GM23248 (cell line): ENCODE data around the gene DIDO1. TPM values are rescaled to one million over a fixed set of nuclear protein-coding genes. Genes with fewer than 3 reads are reported as not detected.

Experiments
- DNase-seq: peaks from one replicate; pipeline ENCODE4 v3.0.0-alpha.2; 2015
- H2AFZ ChIP-seq: fragments of 200-600 bp; sonication (generic); 2 replicates; pipeline ENCODE4 v1.6.1; 2016; ENCODE audit warnings: antibody characterized with exemption
- H3F3A ChIP-seq: fragments of 200-600 bp; sonication (generic); 2 replicates; pipeline ENCODE4 v1.6.1; 2016; ENCODE audit warnings: mild to moderate bottlenecking, antibody characterized with exemption, mixed run types; ENCODE audit not compliant: insufficient read depth
- H3K27ac ChIP-seq: fragments of 200-600 bp; sonication (generic); 2 replicates; pipeline ENCODE4 v1.5.1; 2016; ENCODE audit warnings: mild to moderate bottlenecking
- H3K27me3 ChIP-seq: fragments of 200-600 bp; sonication (generic); replicated peaks from 2 replicates; pipeline ENCODE4 v1.6.1; 2016; ENCODE audit warnings: mild to moderate bottlenecking; ENCODE audit not compliant: insufficient read depth
- H3K36me3 ChIP-seq: fragments of 200-600 bp; sonication (generic); 2 replicates; pipeline ENCODE4 v1.6.1; 2016; ENCODE audit warnings: low read depth, mild to moderate bottlenecking
- H3K4me1 ChIP-seq: fragments of 200-600 bp; sonication (generic); 2 replicates; pipeline ENCODE4 v1.6.1; 2016; ENCODE audit warnings: mild to moderate bottlenecking; ENCODE audit not compliant: insufficient read depth
- H3K4me2 ChIP-seq: fragments of 200-600 bp; sonication (generic); one replicate; pipeline ENCODE4 v1.6.1; 2016; ENCODE audit warnings: mild to moderate bottlenecking; ENCODE audit not compliant: unreplicated experiment
- H3K4me3 ChIP-seq: fragments of 200-600 bp; sonication (generic); 2 replicates; pipeline ENCODE4 v1.5.1; 2016; ENCODE audit warnings: mild to moderate bottlenecking
- H3K79me2 ChIP-seq: fragments of 200-600 bp; sonication (generic); 2 replicates; pipeline ENCODE4 v1.6.1; 2016; ENCODE audit warnings: mild to moderate bottlenecking; ENCODE audit not compliant: insufficient read depth
- H3K9ac ChIP-seq: fragments of 200-600 bp; sonication (generic); 2 replicates; pipeline ENCODE4 v1.6.1; 2016; ENCODE audit warnings: mild to moderate bottlenecking
- H3K9me2 ChIP-seq: fragments of 200-600 bp; sonication (generic); 2 replicates; pipeline ENCODE4 v1.6.1; 2016; ENCODE audit warnings: mixed run types, mild to moderate bottlenecking, moderate library complexity; ENCODE audit not compliant: insufficient read depth
- H3K9me3 ChIP-seq: fragments of 200-600 bp; sonication (generic); one replicate; pipeline ENCODE4 v1.6.1; 2017; ENCODE audit warnings: low read depth
- H4K20me1 ChIP-seq: fragments of 200-600 bp; sonication (generic); 2 replicates; pipeline ENCODE4 v1.6.0; 2016; ENCODE audit not compliant: insufficient read depth
- EZH2 ChIP-seq: fragments of 200-600 bp; sonication (generic); IDR thresholded peaks from 2 replicates; pipeline ENCODE4 v1.6.1; 2018; ENCODE audit warnings: antibody characterized with exemption, mild to moderate bottlenecking; ENCODE audit not compliant: insufficient read depth, poor library complexity, severe bottlenecking
- EZH2phosphoT487 ChIP-seq: fragments of 200-600 bp; sonication (generic); IDR thresholded peaks from 2 replicates; pipeline ENCODE4 v1.6.1; 2018; ENCODE audit warnings: antibody characterized with exemption, moderate library complexity, mild to moderate bottlenecking, low read depth; ENCODE audit not compliant: insufficient read depth
- WGBS, 2 experiments: methylation state at CpG; one replicate each; pipeline ENCODE4 v1.1.6; 2015 to 2017; ENCODE audit warnings: low lambda C conversion rate in 2 of 2, low coverage in 1 of 2; ENCODE audit errors: missing lambda C conversion rate in 2 of 2; 5-methylcytosine and 5-hydroxymethylcytosine counted together
- in situ Hi-C: fragments of 300-500 bp; cut with MboI; formaldehyde crosslinking; loops from 2 replicates; pipeline ENCODE4 v1.15.0; 2020
- polyA plus RNA-seq: library from polyadenylated mRNA; unstranded; fragments of >200 nt; fragmentation: Nextera tagmentation; extraction: Ambion mirVana; gene quantifications from 2 replicates; pipeline ENCODE4 v1.2.1, GENCODE V29; 2016
- total RNA-seq: library from RNA; depleted of rRNA; stranded (reverse); fragments of >200 nt; shearing (Covaris generic); gene quantifications from 2 replicates; pipeline ENCODE4 v1.2.3, GENCODE V29; 2014

The DIDO1 gene
- total and polyA plus RNA-seq, 2 experiments from 2014 or later = 16.2 to 37.1 TPM

DNA sequence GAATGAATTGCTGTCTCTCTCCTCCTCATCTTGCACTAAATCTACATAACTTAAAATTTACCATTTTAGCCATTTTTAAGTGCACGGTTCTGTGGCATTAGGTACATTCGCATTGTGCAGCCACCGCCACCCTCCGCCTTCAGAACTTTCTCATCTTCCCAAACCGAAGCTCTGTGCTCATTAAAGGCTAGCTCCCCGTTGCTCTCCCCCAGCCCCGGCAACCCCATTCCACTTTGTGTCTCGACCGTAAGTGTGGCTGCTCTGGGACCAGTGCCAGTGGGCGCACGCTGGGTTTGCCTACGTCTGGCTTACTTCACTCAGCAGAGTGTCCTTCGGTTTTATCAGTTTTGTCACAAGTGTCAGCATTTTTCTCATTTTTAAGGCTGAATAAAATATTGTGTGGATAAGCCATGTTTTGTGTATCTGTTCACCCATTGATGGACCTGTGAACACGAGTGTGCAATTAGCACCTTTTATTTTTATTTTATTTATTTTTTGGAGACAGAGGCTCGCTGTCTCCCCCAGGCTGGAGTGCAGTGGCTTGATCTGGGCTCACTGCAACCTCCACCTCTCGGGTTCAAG is 43.0 kb upstream of the DIDO1 start:
- H3K27me3 ChIP-seq = peaks cover 20% of the 10 kb centered on the region
- no peaks in the 10 kb centered on the region for H3K9me3 ChIP-seq
- H3K4me1 ChIP-seq = no peaks in the 10 kb centered on the region
- TF ChIP-seq EZH2 = no peak
- TF ChIP-seq EZH2phosphoT487 = no peak
- H3K9ac ChIP-seq = no peak overlapping the region
- no peaks in the 10 kb centered on the region for H3K9me2 ChIP-seq
- 23 to 24% methylated on average over 15 to 16 of the region's 16 CpGs for WGBS, 2 experiments
- no peaks in the 10 kb centered on the region for H3K36me3 ChIP-seq
- no peak for DNase-seq
- no peaks in the 10 kb centered on the region for H3F3A ChIP-seq
- no peaks in the 10 kb centered on the region for H3K79me2 ChIP-seq
- no peak overlapping the region for H2AFZ ChIP-seq
- no peak overlapping the region for H3K4me2 ChIP-seq
- H4K20me1 ChIP-seq = no peaks in the 10 kb centered on the region
- H3K27ac ChIP-seq = no peak overlapping the region
- no peak overlapping the region for H3K4me3 ChIP-seq
- in situ Hi-C loops = no loop called here

DNA sequence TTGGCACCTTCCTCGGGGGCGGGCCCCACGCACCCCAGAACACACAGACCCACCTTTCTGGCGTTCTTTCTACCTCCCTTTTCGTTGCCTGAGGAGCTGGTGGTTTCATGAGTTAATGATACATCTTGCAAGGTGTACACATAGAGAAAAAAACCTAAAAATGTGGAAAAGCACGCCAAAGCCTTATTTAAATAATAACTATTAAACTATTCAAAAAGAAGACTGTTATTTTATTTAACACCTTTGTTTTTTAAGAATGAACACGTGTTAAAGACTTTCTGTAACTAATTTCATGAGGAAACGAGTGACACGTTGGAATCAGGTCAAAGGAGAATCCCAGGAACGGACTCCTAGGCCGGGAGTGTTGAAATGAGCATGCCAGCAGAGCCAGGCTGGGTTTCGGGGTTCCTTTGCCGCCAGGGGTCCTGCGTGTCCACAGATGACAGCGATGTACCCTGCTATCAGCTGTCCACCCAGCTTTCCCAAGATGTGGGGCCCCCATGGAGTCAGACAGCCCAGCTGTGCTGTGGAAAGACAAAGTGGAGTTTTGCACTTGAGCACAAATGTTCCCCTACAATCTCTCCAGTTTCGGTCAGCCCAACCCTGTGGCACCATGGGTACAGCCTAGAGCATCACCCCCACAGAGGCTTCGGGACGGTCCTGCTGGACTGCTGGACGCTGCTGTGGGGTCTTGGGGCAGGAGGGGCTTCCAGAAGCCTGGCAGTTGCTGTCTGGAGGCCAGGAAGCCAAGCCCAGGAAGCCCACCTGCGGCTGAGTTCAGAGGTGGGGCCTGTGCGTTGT is 42.3 kb upstream of the DIDO1 start:
- H3K27ac ChIP-seq = no peak overlapping the region
- in situ Hi-C loops = no loop called here
- no peak overlapping the region for H3K4me2 ChIP-seq
- no peak overlapping the region for H3K9ac ChIP-seq
- H3K9me2 ChIP-seq = no peaks in the 10 kb centered on the region
- no peaks in the 10 kb centered on the region for H3F3A ChIP-seq
- no peak overlapping the region for H3K4me3 ChIP-seq
- H3K4me1 ChIP-seq = no peaks in the 10 kb centered on the region
- H3K9me3 ChIP-seq = no peaks in the 10 kb centered on the region
- H3K79me2 ChIP-seq = no peaks in the 10 kb centered on the region
- no peak overlapping the region for H2AFZ ChIP-seq
- DNase-seq = no peak
- H3K36me3 ChIP-seq = no peaks in the 10 kb centered on the region
- H3K27me3 ChIP-seq = peaks cover 13% of the 10 kb centered on the region
- WGBS, 2 experiments = 30% methylated on average over 21 of the region's 21 CpGs
- no peaks in the 10 kb centered on the region for H4K20me1 ChIP-seq
- TF ChIP-seq EZH2 (no peak), EZH2phosphoT487 (no peak)

DNA sequence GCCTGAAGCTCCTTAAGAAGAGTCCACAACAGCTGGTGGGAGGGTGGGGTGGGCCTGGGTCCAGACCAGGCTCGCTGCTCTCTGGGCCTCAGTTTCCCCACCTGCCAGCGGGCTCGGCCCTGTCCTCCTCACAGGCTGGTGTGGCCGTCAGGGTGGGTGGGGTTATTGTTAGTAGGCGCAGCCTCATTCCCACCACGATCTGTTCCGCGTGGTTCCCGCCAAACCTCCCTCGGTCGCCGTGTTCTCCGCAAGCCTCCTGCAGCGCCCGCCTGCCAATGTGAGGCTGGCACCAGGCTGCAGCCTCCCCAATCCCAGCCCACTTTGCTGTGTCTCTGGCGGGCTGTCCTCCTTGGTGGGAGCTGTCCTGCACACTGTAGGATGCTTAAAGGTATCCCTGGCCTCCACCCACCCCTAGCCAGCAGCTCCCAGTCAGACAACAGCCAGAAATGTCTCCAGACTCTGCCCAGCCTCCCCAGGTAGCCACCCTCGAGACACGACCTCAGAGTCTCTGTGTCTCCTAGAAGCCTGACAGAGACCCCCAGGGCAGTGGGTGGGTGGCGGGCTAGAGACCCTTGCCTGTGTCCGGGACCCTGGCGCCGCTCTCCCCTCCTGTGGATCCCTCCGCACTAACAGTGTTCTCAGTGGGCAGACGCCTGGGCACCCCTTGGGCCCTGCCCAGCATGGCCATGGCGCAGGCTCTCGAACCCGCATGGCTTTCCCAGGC is 41.5 kb upstream of the DIDO1 start:
- H3K4me3 ChIP-seq = no peak overlapping the region
- no peaks in the 10 kb centered on the region for H3K36me3 ChIP-seq
- WGBS, 2 experiments = 78 to 79% methylated on average over 24 to 27 of the region's 27 CpGs
- TF ChIP-seq EZH2phosphoT487 (no peak), EZH2 (no peak)
- H3K4me2 ChIP-seq = no peak overlapping the region
- H3K79me2 ChIP-seq = no peaks in the 10 kb centered on the region
- DNase-seq = no peak
- no peaks in the 10 kb centered on the region for H3K9me2 ChIP-seq
- H2AFZ ChIP-seq = no peak overlapping the region
- H3K9me3 ChIP-seq = no peaks in the 10 kb centered on the region
- H3K27me3 ChIP-seq = peaks cover 5% of the 10 kb centered on the region; the same call in 1 of the 2 replicates
- no peak overlapping the region for H3K9ac ChIP-seq
- H3F3A ChIP-seq = no peaks in the 10 kb centered on the region
- H3K4me1 ChIP-seq = no peaks in the 10 kb centered on the region
- no peaks in the 10 kb centered on the region for H4K20me1 ChIP-seq
- in situ Hi-C loops = no loop called here
- H3K27ac ChIP-seq = no peak overlapping the region

DNA sequence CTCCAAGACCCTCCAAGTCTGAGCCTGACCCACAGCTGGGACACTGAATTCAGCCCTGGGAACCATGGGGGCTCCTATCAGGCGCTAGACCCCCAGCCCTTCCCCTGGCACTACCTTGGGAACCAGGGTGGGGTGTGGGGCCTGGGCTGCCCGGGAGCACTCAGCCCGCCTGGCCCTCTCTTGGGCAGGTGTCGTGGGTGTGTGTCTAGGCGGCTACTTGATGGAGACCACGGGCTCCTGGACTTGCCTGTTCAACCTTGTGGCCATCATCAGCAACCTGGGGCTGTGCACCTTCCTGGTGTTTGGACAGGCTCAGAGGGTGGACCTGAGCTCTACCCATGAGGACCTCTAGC is 40.8 kb upstream of the DIDO1 start:
- in situ Hi-C loops = no loop called here
- TF ChIP-seq EZH2 (no peak), EZH2phosphoT487 (no peak)

More for the DNA sequence above, 40.8 kb upstream of the DIDO1 start:
- Histone ChIP-seq H3K4me1 (no peaks in the 10 kb centered on the region), H3K4me3 (no peak overlapping the region), H3K9me3 (no peaks in the 10 kb centered on the region), H3K36me3 (no peaks in the 10 kb centered on the region), H3K27me3 (peaks cover 4% of the 10 kb centered on the region; the same call in 1 of the 2 replicates), H3F3A (no peaks in the 10 kb centered on the region), H3K79me2 (no peaks in the 10 kb centered on the region), H4K20me1 (no peaks in the 10 kb centered on the region), H3K4me2 (no peak overlapping the region), H3K9me2 (no peaks in the 10 kb centered on the region), H3K27ac (no peak overlapping the region), H3K9ac (no peak overlapping the region), H2AFZ (no peak overlapping the region)
- 76 to 79% methylated on average over 5 to 6 of the region's 6 CpGs for WGBS, 2 experiments
- no peak for DNase-seq
